ES-I3 (cell line): ENCODE measurements around the gene BRD1.

Experiments used
- H3K36me3 ChIP-seq: 2 replicates; pipeline ENCODE4 v1.6.1; 2013; ENCODE audit warnings: mild to moderate bottlenecking, low read length, control low read depth, moderate library complexity; ENCODE audit not compliant: insufficient read depth
- H3K4me1 ChIP-seq: 2 replicates; pipeline ENCODE4 v1.6.1; 2013; ENCODE audit warnings: mild to moderate bottlenecking, control low read depth, low read length; ENCODE audit not compliant: insufficient read depth
- H3K9ac ChIP-seq: 2 replicates; pipeline ENCODE4 v1.6.1; 2013; ENCODE audit warnings: low read depth, mild to moderate bottlenecking, low read length, moderate library complexity
- H3K9me3 ChIP-seq: 2 replicates; pipeline ENCODE4 v1.6.1; 2013; ENCODE audit warnings: mild to moderate bottlenecking, low read length, moderate library complexity; ENCODE audit not compliant: control insufficient read depth, insufficient read depth

The BRD1 gene

GRCh38 chr22:49749885-49750510 is 77.7 kb downstream of the BRD1 start:
- H3K9me3 ChIP-seq = no peaks in the 10 kb centered on the region
- H3K4me1 ChIP-seq = no peaks in the 10 kb centered on the region
- no peaks in the 10 kb centered on the region for H3K36me3 ChIP-seq
- no peak overlapping the region for H3K9ac ChIP-seq

DNA sequence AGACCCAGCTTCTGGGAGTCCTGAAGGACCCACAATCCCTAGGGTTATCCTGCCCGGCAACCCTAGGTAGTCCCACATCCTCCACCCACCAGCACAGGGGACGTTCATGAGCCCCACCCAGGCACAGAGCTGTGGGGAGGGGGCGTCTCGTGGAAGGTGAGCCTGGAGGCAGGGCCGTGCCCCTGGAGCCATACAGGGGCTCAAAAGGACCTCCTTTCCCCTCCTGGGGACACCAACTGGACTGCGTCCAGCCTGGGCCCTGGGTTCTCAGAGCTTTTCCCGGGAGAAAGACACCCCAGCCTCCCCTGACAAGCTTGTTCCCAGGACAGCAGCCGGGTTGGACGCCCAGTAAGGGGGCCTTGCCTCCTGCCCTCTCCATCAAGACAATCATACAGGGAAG is 78.4 kb downstream of the BRD1 start:
- Histone ChIP-seq H3K9me3 (no peaks in the 10 kb centered on the region), H3K9ac (no peak overlapping the region), H3K36me3 (no peaks in the 10 kb centered on the region), H3K4me1 (no peaks in the 10 kb centered on the region)

GRCh38 chr22:49748514-49748913 is 79.2 kb downstream of the BRD1 start:
- H3K4me1 ChIP-seq = no peaks in the 10 kb centered on the region
- no peak overlapping the region for H3K9ac ChIP-seq
- no peaks in the 10 kb centered on the region for H3K9me3 ChIP-seq
- no peaks in the 10 kb centered on the region for H3K36me3 ChIP-seq

- no peak overlapping the region for H3K9ac ChIP-seq
- H3K9me3 ChIP-seq = no peaks in the 10 kb centered on the region
- no peaks in the 10 kb centered on the region for H3K36me3 ChIP-seq
- no peaks in the 10 kb centered on the region for H3K4me1 ChIP-seq
These were observed 80.0 kb downstream of the BRD1 start for GRCh38 chr22:49747716-49748115.

DNA sequence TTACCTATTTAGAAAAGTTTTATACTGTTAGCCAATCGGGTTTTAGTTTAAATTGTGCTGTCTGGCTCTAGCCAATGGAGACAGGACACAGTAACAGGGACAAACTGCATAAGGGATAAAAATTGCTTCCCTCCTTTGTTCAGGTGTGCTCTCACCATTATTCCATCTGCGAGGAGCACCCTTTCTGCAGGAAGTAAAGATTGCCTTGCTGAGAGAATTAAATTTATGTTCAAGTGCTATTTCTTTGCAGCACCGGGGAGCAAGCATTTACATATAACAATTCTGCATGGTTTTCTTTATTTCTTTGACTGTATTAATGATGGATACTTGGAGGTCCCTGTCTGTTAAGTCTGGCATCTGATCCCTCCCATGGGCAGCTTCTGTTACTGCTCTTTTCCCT is 80.5 kb downstream of the BRD1 start:
- Histone ChIP-seq H3K4me1 (no peaks in the 10 kb centered on the region), H3K9ac (no peak overlapping the region), H3K9me3 (no peaks in the 10 kb centered on the region), H3K36me3 (no peaks in the 10 kb centered on the region)

DNA sequence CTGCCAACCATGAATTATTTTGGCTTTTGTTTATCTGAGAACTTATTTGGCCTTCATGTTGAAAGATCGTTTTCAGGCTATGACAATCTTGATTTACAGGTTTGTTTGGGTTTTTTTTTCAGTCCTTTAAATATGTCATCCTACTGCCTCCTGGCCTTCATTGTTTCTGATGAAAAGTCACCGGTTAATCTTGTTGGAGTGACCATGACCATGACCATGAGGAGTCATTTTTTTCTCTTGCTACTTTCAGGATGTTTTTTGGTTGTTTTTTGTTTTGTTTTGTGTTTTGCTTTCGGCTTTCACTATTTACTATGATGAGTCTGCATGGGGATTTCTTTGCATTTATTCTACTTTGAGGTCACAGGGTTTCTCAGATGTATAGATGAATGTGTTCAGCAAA is 81.6 kb downstream of the BRD1 start:
- Histone ChIP-seq H3K36me3 (no peaks in the 10 kb centered on the region), H3K4me1 (no peaks in the 10 kb centered on the region), H3K9me3 (no peaks in the 10 kb centered on the region), H3K9ac (no peak overlapping the region)

DNA sequence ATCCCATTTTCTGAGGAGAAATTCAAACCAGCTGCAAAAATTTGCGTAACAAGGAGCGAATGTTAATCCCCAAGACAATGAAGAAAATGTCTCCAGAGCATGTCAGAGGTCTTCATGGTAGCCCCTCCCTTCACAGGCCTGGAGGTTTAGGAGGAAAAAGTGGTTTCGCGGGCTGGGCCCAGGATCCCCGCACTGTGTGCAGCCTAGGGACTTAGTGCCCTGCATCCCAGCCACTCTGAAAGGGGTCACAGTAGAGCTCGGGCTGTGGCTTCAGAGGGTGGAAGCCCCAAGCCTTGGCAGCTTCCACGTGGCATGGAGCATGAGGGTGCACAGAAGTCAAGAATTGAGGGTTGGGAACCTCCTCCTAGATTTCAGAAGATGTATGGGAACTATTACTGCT is 87.4 kb downstream of the BRD1 start:
- H3K4me1 ChIP-seq = no peaks in the 10 kb centered on the region
- no peaks in the 10 kb centered on the region for H3K36me3 ChIP-seq

GRCh38 chr22:49739138-49739537 is 88.5 kb downstream of the BRD1 start:
- no peaks in the 10 kb centered on the region for H3K36me3 ChIP-seq
- H3K9ac ChIP-seq = no peak overlapping the region
- peaks cover 4% of the 10 kb centered on the region; the same call in 1 of the 2 replicates for H3K9me3 ChIP-seq
- no peaks in the 10 kb centered on the region for H3K4me1 ChIP-seq

More for the DNA sequence above, 87.4 kb downstream of the BRD1 start:
- Histone ChIP-seq H3K9me3 (peaks cover 4% of the 10 kb centered on the region; the same call in 1 of the 2 replicates), H3K9ac (no peak overlapping the region)

- Histone ChIP-seq H3K9ac (no peak overlapping the region), H3K36me3 (no peaks in the 10 kb centered on the region), H3K4me1 (no peaks in the 10 kb centered on the region), H3K9me3 (peaks cover 4% of the 10 kb centered on the region; the same call in 1 of the 2 replicates)
These were observed 89.1 kb downstream of the BRD1 start for GRCh38 chr22:49738566-49738965.

GRCh38 chr22:49738006-49738405 is 89.7 kb downstream of the BRD1 start:
- Histone ChIP-seq H3K4me1 (no peaks in the 10 kb centered on the region), H3K9me3 (peaks cover 4% of the 10 kb centered on the region; the same call in 1 of the 2 replicates), H3K36me3 (no peaks in the 10 kb centered on the region), H3K9ac (no peak overlapping the region)

DNA sequence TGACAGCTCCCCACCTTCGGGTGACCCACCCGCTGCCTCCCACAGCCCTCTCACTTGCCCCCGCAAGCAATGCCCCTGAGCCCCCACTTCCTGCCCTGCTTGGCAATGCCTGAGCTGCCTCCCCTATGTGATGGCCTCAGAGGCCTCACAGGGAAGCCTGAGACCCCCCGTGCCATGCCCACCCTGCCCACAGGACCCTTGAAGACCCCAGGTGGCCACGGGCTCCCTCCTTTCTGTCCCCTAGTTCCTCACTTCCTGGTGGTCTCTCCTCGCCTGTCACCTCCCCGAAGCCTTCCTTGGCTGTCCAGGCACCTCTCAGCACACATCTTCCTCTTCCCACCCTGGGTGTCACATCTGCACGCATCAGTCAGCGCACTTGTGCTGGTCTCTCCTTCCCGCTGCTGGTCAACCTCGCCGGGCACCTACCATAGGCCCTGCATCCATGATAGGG is 90.5 kb downstream of the BRD1 start:
- peaks cover 4% of the 10 kb centered on the region; the same call in 1 of the 2 replicates for H3K9me3 ChIP-seq
- H3K4me1 ChIP-seq = no peaks in the 10 kb centered on the region
- no peaks in the 10 kb centered on the region for H3K36me3 ChIP-seq
- no peak overlapping the region for H3K9ac ChIP-seq

GRCh38 chr22:49736538-49736937 is 91.1 kb downstream of the BRD1 start:
- Histone ChIP-seq H3K9me3 (peaks cover 4% of the 10 kb centered on the region; the same call in 1 of the 2 replicates), H3K9ac (no peak overlapping the region), H3K4me1 (no peaks in the 10 kb centered on the region), H3K36me3 (no peaks in the 10 kb centered on the region)

- Histone ChIP-seq H3K36me3 (no peaks in the 10 kb centered on the region), H3K9ac (no peak overlapping the region), H3K9me3 (peaks cover 4% of the 10 kb centered on the region; the same call in 1 of the 2 replicates), H3K4me1 (no peaks in the 10 kb centered on the region)
These were observed 91.7 kb downstream of the BRD1 start for GRCh38 chr22:49735901-49736421.

GRCh38 chr22:49735411-49735900 is 92.2 kb downstream of the BRD1 start:
- no peaks in the 10 kb centered on the region for H3K9me3 ChIP-seq
- no peaks in the 10 kb centered on the region for H3K4me1 ChIP-seq
- H3K9ac ChIP-seq = no peak overlapping the region
- H3K36me3 ChIP-seq = no peaks in the 10 kb centered on the region

DNA sequence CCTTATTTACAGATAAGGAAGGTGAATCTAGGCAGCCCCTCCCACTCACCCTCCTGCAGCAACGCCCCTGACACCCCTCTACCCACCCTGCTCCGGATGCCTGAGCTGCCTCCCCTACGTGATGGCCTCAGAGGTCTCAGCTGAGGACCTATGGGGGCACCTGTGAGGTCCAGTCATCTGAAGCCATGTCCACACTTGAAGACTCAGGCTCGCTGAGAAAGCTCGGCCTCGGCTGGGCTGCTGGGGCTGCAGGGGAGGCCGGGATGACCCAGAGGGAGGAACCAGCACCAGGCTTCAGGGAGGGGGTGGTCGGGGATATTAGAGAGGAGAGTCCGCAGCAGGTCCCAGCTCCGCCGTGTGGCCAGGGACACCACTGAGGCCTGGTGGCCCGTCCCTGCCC is 92.8 kb downstream of the BRD1 start:
- H3K36me3 ChIP-seq = no peaks in the 10 kb centered on the region
- H3K9ac ChIP-seq = no peak overlapping the region
- H3K9me3 ChIP-seq = no peaks in the 10 kb centered on the region
- no peaks in the 10 kb centered on the region for H3K4me1 ChIP-seq
